Neural crest cell (in vitro differentiated cells): ENCODE results near the gene EML1. TPM values are rescaled to one million over a fixed set of nuclear protein-coding genes. Genes with fewer than 3 reads are reported as not detected.

Experiments
- DNase-seq: peaks from one replicate; pipeline ENCODE4 v3.0.0; 2021; ENCODE audit warnings: low read depth, mixed read lengths, low spot score
- H3K27ac Mint-ChIP-seq: one replicate; pipeline ENCODE4 v1.8.0; 2021; ENCODE audit warnings: mild to moderate bottlenecking, mixed read lengths; ENCODE audit not compliant: unreplicated experiment
- H3K27me3 Mint-ChIP-seq: 2 replicates; pipeline ENCODE4 v1.8.0; 2021; ENCODE audit warnings: low read depth, mild to moderate bottlenecking, mixed read lengths
- H3K36me3 Mint-ChIP-seq: 2 replicates; pipeline ENCODE4 v1.8.0; 2021; ENCODE audit warnings: low read depth, mild to moderate bottlenecking, mixed read lengths
- H3K4me1 Mint-ChIP-seq: 2 replicates; pipeline ENCODE4 v1.8.0; 2021; ENCODE audit warnings: mixed read lengths
- H3K4me3 Mint-ChIP-seq: one replicate; pipeline ENCODE4 v1.8.0; 2021; ENCODE audit warnings: mild to moderate bottlenecking, mixed read lengths
- H3K9me3 Mint-ChIP-seq: 2 replicates; pipeline ENCODE4 v1.8.0; 2021; ENCODE audit warnings: mixed read lengths
- total RNA-seq: library from RNA; stranded (reverse); gene quantifications from 2 replicates; pipeline ENCODE4 v1.2.1, GENCODE V29; 2021
- TF ChIP-seq, protein P1 (sequence below): fragments of 200-600 bp; sonication (generic); conservative IDR thresholded peaks from 2 replicates; pipeline ENCODE4 v1.5.0; 2021; ENCODE audit warnings: antibody characterized with exemption, mild to moderate bottlenecking

The EML1 gene
- total RNA-seq, 1 donor from 2014 or later = 40.1 TPM

DNA sequence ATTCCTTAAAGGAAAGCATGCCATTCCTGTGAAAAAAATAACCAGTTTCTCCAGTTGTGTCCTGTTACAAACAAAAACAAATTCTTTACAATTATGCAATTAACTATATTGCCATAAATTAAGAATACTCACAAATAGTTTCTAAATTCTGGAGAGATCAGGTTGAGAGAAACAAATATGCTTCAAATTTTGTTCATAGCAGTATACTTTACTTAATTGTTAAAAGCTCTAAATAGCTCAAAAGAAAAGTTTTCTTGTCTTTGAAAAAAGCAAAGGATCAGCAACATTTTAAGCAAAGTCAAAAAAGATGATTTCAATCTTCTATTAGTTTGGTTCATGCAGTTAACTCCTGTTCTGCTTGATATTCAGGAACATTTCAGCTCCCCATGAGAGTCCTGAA, 109.7 kb downstream of the EML1 start:
- H3K27ac Mint-ChIP-seq = no peak overlapping the region
- no peak for DNase-seq
- TF ChIP-seq, protein P1, sequence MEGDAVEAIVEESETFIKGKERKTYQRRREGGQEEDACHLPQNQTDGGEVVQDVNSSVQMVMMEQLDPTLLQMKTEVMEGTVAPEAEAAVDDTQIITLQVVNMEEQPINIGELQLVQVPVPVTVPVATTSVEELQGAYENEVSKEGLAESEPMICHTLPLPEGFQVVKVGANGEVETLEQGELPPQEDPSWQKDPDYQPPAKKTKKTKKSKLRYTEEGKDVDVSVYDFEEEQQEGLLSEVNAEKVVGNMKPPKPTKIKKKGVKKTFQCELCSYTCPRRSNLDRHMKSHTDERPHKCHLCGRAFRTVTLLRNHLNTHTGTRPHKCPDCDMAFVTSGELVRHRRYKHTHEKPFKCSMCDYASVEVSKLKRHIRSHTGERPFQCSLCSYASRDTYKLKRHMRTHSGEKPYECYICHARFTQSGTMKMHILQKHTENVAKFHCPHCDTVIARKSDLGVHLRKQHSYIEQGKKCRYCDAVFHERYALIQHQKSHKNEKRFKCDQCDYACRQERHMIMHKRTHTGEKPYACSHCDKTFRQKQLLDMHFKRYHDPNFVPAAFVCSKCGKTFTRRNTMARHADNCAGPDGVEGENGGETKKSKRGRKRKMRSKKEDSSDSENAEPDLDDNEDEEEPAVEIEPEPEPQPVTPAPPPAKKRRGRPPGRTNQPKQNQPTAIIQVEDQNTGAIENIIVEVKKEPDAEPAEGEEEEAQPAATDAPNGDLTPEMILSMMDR = no peak
- H3K4me3 Mint-ChIP-seq = no peak overlapping the region
- H3K27me3 Mint-ChIP-seq = no peaks in the 10 kb centered on the region
- peaks cover 6% of the 10 kb centered on the region for H3K9me3 Mint-ChIP-seq
- H3K4me1 Mint-ChIP-seq = no peaks in the 10 kb centered on the region
- H3K36me3 Mint-ChIP-seq = peaks cover 57% of the 10 kb centered on the region

DNA sequence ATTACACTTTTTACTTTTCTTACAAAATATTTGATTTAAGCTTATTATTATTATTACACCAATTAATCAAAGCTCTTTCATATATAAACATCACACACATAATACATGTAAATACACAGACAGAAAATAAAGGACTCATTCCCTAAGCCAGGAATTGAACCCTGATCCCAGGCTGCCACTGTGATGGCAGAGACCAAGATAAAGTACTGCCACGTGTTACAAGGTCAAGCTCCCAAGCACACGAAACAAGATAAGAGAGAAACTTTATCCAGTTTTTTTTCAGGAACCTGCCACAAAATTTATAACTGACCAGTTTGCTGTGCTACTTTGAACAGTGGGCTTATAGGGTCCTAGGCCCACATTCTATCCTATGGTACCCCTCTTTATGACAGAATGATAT, 111.3 kb downstream of the EML1 start:
- peaks cover 59% of the 10 kb centered on the region for H3K36me3 Mint-ChIP-seq
- H3K27me3 Mint-ChIP-seq = no peaks in the 10 kb centered on the region
- TF ChIP-seq, protein P1 = no peak
- no peaks in the 10 kb centered on the region for H3K4me1 Mint-ChIP-seq
- H3K9me3 Mint-ChIP-seq = peaks cover 6% of the 10 kb centered on the region
- H3K27ac Mint-ChIP-seq = no peak overlapping the region
- DNase-seq = no peak
- no peak overlapping the region for H3K4me3 Mint-ChIP-seq

DNA sequence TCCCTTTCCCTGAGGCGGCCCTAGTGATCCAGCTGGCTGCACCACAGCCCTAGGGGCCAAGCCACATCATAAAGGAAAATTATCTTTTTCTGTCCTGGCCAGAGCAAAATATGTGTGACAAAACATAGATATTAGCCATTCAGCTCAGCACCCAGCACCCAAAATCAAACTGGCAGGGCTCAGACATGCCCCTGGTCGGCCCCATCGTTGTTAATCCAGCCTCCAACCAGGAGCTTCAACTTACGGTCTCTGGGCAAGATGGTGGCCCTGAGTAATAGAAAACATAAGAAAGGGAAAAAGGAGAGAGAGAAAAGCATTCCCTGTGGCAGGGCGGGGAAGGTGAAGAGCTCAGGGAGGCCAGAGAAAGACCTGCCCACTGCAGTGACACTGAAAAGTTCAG, 111.9 kb downstream of the EML1 start:
- Mint-ChIP-seq H3K9me3 (peaks cover 6% of the 10 kb centered on the region), H3K4me3 (no peak overlapping the region), H3K4me1 (no peaks in the 10 kb centered on the region), H3K27ac (no peak overlapping the region), H3K36me3 (peaks cover 55% of the 10 kb centered on the region), H3K27me3 (no peaks in the 10 kb centered on the region)
- TF ChIP-seq, protein P1 = no peak
- DNase-seq = no peak

DNA sequence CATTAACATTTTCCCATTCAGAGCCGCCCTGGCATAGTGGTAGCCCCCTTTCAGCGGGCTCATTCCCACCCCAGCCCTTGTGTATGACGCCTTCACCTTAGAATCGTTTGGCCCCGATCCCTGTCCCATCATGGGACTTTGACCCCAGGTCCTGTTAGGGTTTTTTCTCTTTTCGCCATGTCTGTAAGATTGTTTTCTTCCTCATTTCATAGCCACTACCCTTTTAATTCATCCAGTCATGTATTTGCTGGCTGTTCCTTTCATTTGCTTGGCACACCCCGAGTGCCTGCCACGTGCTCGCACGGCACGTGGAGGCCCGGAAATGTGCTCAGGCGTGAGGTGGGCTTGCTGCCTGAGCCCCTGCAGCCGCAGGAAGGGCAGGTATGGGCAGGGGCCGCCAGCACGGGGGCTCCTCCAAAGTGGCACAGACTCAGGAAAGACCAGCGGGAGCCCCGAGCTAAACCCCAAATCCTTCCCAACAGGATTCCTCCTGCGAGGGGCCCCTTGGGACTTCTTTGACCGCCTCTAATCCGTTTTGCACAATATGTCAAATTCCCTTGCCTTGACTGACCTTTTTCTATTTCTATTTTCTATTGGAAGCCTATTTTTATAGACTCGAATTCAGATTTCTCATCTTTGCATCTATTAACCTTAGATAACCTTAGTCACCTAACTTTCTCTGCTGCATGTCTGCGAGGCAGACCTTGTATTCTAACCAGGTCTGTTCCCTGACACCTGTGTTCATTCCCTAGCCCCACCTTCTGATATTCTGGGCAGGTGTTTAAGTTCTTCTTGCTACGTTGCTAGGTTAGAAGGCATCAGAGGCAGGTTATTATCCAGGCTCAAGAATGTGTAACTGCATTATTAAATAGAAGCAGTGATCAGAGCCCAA, 114.8 kb downstream of the EML1 start:
- Mint-ChIP-seq H3K27ac (no peak overlapping the region), H3K27me3 (no peaks in the 10 kb centered on the region), H3K9me3 (peaks cover 3% of the 10 kb centered on the region), H3K36me3 (peaks cover 36% of the 10 kb centered on the region), H3K4me1 (no peaks in the 10 kb centered on the region), H3K4me3 (no peak overlapping the region)
- TF ChIP-seq, protein P1 = no peak
- no peak for DNase-seq

DNA sequence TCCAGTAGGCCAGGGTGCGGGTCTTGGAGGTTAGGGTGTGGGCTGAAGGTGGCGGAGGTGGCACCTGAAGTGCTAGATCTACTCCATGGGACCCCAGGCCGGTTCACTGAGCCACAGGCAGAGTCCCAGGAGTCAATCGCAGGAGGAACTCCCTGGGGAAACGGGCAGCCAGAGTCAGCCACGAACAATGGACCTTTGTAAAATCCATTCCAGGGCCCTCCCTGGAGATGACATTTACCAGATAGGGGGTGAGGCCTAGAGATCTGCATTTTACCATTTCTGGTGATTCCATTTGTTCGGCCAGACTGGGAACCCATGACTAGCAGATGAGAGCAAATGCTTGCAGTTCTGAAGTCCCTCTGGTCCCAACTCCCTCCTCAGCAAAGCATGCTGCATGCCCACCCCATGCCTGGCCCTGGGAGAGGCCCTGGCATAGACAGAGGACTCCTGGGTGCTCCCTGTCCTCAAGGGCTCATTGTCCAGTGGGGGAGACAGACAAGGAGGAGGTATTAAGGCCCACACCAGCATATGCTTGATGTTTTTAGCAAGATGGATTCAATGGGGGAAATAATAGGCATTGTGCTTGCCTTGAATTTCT, 115.5 kb downstream of the EML1 start:
- peaks cover 31% of the 10 kb centered on the region for H3K36me3 Mint-ChIP-seq
- TF ChIP-seq, protein P1 = no peak
- no peak for DNase-seq
- H3K27me3 Mint-ChIP-seq = no peaks in the 10 kb centered on the region
- no peaks in the 10 kb centered on the region for H3K9me3 Mint-ChIP-seq
- no peak overlapping the region for H3K27ac Mint-ChIP-seq
- no peak overlapping the region for H3K4me3 Mint-ChIP-seq
- H3K4me1 Mint-ChIP-seq = no peaks in the 10 kb centered on the region
